Measurements from ENCODE around the gene TNFRSF13B. TPM values are rescaled to one million over a fixed set of nuclear protein-coding genes. Genes with fewer than 3 reads are reported as not detected.

The TNFRSF13B gene
- total and polyA plus RNA-seq, 7 donors, result not detected

DNA sequence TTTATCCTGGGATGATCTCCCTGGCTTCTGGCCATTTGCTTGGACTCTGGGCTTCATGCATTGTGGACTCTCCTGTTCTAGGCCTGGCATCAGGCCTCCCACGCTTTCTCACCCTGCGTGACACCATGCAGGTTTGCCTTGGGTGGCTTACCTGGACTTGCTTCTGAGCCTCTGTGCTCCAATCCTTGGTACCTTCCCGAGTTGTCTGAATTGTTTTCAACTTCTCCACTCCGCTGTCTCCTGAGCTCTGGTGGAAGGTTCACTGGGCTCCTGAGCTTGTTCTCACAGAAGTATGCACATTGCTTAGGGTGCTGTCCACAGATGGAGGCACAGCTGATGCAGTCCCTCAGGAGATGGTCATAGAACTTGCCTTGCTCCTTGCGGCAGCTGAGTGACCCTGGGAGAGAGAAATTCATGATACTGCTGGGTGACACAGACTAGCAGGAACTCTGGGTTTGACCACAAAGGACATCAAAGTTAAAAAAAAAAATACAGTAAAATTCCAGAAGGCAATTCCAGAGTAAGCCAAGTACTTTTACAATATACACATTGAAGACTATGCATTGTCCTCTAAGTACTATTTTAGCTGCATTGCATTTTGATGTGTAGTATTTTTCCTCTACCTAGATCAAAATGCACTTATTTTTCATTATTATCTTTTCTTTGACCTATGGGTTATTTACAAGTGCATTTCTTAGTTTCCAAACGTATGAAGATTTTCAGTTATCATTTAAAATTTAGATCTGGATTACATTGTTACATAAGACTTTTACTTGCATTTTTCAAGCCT lies 23.1 kb downstream of the TNFRSF13B start:
- Histone ChIP-seq H3K9me3 (peaks cover 14% of the 10 kb centered on the region), H3K4me3 (no peak overlapping the region), H3K27ac (no peak overlapping the region), H3K4me1 (no peaks in the 10 kb centered on the region), H3K36me3 (ENCODE audit: insufficient read depth in 1 of 2, low read depth in 1 of 2) (no peaks in the 10 kb centered on the region), H3K27me3 (ENCODE audit: insufficient read depth in 3 of 3, low read length in 2 of 3) (peaks cover 0 to 9% (median 2%) of the 10 kb centered on the region in 3 donors)
- no peak for DNase-seq
- no peak for ATAC-seq
- TF ChIP-seq, protein P1, sequence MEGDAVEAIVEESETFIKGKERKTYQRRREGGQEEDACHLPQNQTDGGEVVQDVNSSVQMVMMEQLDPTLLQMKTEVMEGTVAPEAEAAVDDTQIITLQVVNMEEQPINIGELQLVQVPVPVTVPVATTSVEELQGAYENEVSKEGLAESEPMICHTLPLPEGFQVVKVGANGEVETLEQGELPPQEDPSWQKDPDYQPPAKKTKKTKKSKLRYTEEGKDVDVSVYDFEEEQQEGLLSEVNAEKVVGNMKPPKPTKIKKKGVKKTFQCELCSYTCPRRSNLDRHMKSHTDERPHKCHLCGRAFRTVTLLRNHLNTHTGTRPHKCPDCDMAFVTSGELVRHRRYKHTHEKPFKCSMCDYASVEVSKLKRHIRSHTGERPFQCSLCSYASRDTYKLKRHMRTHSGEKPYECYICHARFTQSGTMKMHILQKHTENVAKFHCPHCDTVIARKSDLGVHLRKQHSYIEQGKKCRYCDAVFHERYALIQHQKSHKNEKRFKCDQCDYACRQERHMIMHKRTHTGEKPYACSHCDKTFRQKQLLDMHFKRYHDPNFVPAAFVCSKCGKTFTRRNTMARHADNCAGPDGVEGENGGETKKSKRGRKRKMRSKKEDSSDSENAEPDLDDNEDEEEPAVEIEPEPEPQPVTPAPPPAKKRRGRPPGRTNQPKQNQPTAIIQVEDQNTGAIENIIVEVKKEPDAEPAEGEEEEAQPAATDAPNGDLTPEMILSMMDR (IDR thresholded peaks at IDR 0.05), result no peak
- 93 to 94% (median 94%) methylated on average over 6 of the region's 6 CpGs for WGBS, 3 donors
- intact Hi-C loops (cut with DNase I), result no loop called here

DNA sequence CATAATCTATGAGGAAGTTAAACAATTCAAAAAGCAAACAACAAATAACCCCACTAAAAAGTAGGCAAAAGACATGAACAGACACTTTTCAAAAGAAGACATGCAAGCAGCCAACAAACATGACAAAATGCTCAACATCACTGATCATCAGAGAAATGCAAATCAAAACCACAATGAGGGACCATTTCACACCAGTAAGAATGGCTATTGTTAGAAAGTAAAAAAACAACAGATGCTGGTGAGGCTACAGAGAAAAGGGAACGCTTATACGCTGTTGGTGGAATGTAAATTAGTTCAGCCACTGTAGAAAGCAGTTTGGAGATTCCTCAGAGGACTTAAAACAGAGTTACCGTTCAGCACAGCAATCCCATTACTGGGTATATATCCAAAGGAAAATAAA lies 24.4 kb downstream of the TNFRSF13B start:
- ATAC-seq (no peak), DNase-seq (no peak)
- TF ChIP-seq, protein P1 (IDR thresholded peaks at IDR 0.05), result no peak
- Histone ChIP-seq H3K4me1 (no peaks in the 10 kb centered on the region), H3K9me3 (peaks cover 14% of the 10 kb centered on the region), H3K36me3 (ENCODE audit: insufficient read depth in 1 of 2, low read depth in 1 of 2) (no peaks in the 10 kb centered on the region), H3K4me3 (no peak overlapping the region), H3K27ac (no peak overlapping the region), H3K27me3 (ENCODE audit: insufficient read depth in 3 of 3, low read length in 2 of 3) (peaks cover 0 to 3% (median 2%) of the 10 kb centered on the region in 3 donors)
- intact Hi-C loops (cut with DNase I), result no loop called here
- 63 to 71% (median 70%) methylated on average over 3 of the region's 3 CpGs for WGBS, 3 donors

DNA sequence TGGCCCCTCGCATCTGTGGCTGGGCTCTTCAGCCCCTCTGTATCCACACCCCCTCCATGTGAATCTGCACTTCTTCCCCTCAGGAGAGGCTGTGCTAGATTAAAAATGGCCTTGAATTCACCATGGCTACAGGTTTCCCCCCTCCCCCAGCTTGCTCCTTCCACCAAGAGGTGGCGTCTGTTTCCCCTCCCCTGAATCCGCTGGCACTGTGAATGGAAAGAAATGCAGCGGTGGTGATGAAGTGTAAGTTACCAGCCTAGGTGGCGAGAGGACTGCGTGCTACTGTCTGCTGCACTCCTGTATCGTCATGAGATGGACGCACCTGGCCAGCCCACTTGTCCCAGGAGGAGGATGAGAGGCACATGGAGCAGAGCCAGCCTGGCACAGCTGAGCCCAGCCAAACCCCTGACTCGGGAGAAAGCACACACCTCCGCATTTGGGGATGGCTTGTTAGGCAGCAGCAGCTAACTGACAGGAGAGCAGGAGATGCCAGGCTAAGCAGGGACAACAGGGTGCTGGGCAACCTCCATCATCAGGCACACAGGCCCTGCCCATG lies 26.2 kb downstream of the TNFRSF13B start:
- Histone ChIP-seq H3K4me1 (no peaks in the 10 kb centered on the region), H3K27me3 (ENCODE audit: insufficient read depth in 3 of 3, low read length in 2 of 3) (peaks cover 0 to 3% (median 2%) of the 10 kb centered on the region in 3 donors), H3K27ac (no peak overlapping the region), H3K9me3 (peaks cover 14% of the 10 kb centered on the region), H3K4me3 (no peak overlapping the region), H3K36me3 (ENCODE audit: insufficient read depth in 1 of 2, low read depth in 1 of 2) (no peaks in the 10 kb centered on the region)
- TF ChIP-seq, protein P1 (IDR thresholded peaks at IDR 0.05), result no peak
- intact Hi-C loops (cut with DNase I), result no loop called here
- peak in 1 of 2 donors; percentile 24 for DNase-seq
- ATAC-seq, result no peak
- WGBS, 3 donors, result 48 to 50% (median 49%) methylated on average over 10 of the region's 10 CpGs

DNA sequence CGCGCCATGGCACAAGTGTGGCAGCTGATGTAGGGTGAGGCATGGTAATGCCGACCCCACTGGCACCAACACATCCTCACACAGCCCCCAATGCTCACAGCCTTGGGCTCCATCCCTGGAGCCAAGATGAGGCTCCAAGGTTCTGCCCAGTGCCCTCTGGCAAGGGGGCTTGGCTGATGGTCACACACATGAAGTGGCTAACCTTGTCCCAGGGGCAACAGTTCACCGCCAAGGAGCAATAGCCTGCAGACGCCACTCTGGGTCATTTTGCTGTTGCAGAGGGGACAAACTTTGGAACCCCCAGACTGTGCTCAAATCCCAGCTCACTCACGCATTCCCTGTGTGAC lies 26.8 kb downstream of the TNFRSF13B start:
- no peak overlapping the region for H3K4me3 ChIP-seq
- TF ChIP-seq, protein P1 (IDR thresholded peaks at IDR 0.05), result no peak
- H3K36me3 ChIP-seq (ENCODE audit: insufficient read depth in 1 of 2, low read depth in 1 of 2), result no peaks in the 10 kb centered on the region
- intact Hi-C loops (cut with DNase I), result no loop called here
- H3K4me1 ChIP-seq, result no peaks in the 10 kb centered on the region
- no peak overlapping the region for H3K27ac ChIP-seq
- WGBS, 3 donors, result 72 to 87% (median 77%) methylated on average over 6 of the region's 6 CpGs
- peaks cover 14% of the 10 kb centered on the region for H3K9me3 ChIP-seq
- ATAC-seq, result no peak
- H3K27me3 ChIP-seq (ENCODE audit: insufficient read depth in 3 of 3, low read length in 2 of 3), result peaks cover 0 to 3% (median 2%) of the 10 kb centered on the region in 3 donors
- no peak for DNase-seq
